CD14-positive monocyte (primary cell): Measurements from ENCODE around the gene LRRC8C. TPM values are rescaled to one million over a fixed set of nuclear protein-coding genes. Genes with fewer than 3 reads are reported as not detected.

ENCODE experiments used
- DNase-seq, 3 donors: peaks; one replicate each; pipeline ENCODE4 v3.0.0-alpha.2; 2011 to 2022
- H2AFZ ChIP-seq: 2 replicates; pipeline ENCODE4 v1.6.0; 2012; ENCODE audit warnings: mild to moderate bottlenecking, low read depth, low read length, inconsistent platforms; ENCODE audit not compliant: insufficient read depth, poor library complexity, severe bottlenecking
- H3K27ac ChIP-seq, 2 donors: 1 replicate in 1 of 2; 2 replicates in 1 of 2; pipeline ENCODE4 v1.5.1; 2012 to 2013; ENCODE audit warnings: low read length in 2 of 2, control low read depth in 1 of 2, inconsistent platforms in 1 of 2, low read depth in 1 of 2, mild to moderate bottlenecking in 1 of 2
- H3K27me3 ChIP-seq, 2 donors: one replicate each; pipeline versions ENCODE4 v1.6.0 to v1.6.1; 2011 to 2013; ENCODE audit warnings: low read length in 2 of 2; ENCODE audit not compliant: control insufficient read depth in 2 of 2, insufficient read depth in 2 of 2
- H3K36me3 ChIP-seq, 2 donors: replicated peaks in 1 of 2; 1 replicate in 1 of 2; 2 replicates in 1 of 2; pipeline versions ENCODE4 v1.5.1 to v1.6.1; 2012 to 2013; ENCODE audit warnings: low read length in 2 of 2, control low read depth in 1 of 2, inconsistent platforms in 1 of 2, mild to moderate bottlenecking in 1 of 2; ENCODE audit not compliant: insufficient read depth in 2 of 2, control insufficient read depth in 1 of 2
- H3K4me1 ChIP-seq, 2 donors: 1 replicate in 1 of 2; 2 replicates in 1 of 2; pipeline versions ENCODE4 v1.5.1 to v1.6.1; 2012 to 2013; ENCODE audit warnings: low read length in 2 of 2, control low read depth in 1 of 2, inconsistent platforms in 1 of 2, mild to moderate bottlenecking in 1 of 2, moderate library complexity in 1 of 2; ENCODE audit not compliant: insufficient read depth in 2 of 2, control insufficient read depth in 1 of 2
- H3K4me2 ChIP-seq: replicated peaks from 2 replicates; pipeline ENCODE3; 2012; ENCODE audit warnings: low read length, moderate library complexity, mild to moderate bottlenecking; ENCODE audit not compliant: poor library complexity, severe bottlenecking; ENCODE audit errors: extremely low read depth
- H3K4me3 ChIP-seq, 3 experiments: fragments of 200-600 bp in 1 of 3; sonication (generic) in 1 of 3; replicated peaks in 1 of 3; 1 replicate in 2 of 3; 2 replicates in 1 of 3; pipeline ENCODE4 v1.5.1; 2011 to 2013; ENCODE audit warnings: low read length in 3 of 3, mild to moderate bottlenecking in 3 of 3, control low read depth in 2 of 3, low read depth in 2 of 3, inconsistent platforms in 1 of 3, moderate library complexity in 1 of 3
- H3K79me2 ChIP-seq: 2 replicates; pipeline ENCODE4 v1.6.0; 2012; ENCODE audit warnings: mild to moderate bottlenecking, control low read depth, inconsistent platforms, low read length, moderate library complexity; ENCODE audit not compliant: insufficient read depth
- H3K9ac ChIP-seq: 2 replicates; pipeline ENCODE4 v1.6.0; 2017; ENCODE audit warnings: low read length, mild to moderate bottlenecking; ENCODE audit not compliant: insufficient read depth, poor library complexity, severe bottlenecking
- H3K9me3 ChIP-seq, 2 donors: replicated peaks in 1 of 2; 1 replicate in 1 of 2; 2 replicates in 1 of 2; pipeline versions ENCODE4 v1.5.1 to v1.6.1; 2012 to 2013; ENCODE audit warnings: low read length in 2 of 2, control low read depth in 1 of 2; ENCODE audit not compliant: control insufficient read depth in 1 of 2, insufficient read depth in 1 of 2
- H4K20me1 ChIP-seq: 2 replicates; pipeline ENCODE4 v1.6.0; 2012; ENCODE audit warnings: mild to moderate bottlenecking, low read length, control low read depth, moderate library complexity; ENCODE audit not compliant: insufficient read depth
- H3K27ac Mint-ChIP-seq, 7 donors: one replicate each; pipeline ENCODE4 v1.8.0; 2020; ENCODE audit warnings: mild to moderate bottlenecking in 7 of 7, mixed read lengths in 7 of 7, moderate library complexity in 6 of 7, inconsistent platforms in 2 of 7
- H3K27me3 Mint-ChIP-seq, 3 donors: one replicate each; pipeline ENCODE4 v1.8.0; 2021 to 2022; ENCODE audit warnings: low read depth in 3 of 3, mild to moderate bottlenecking in 3 of 3, mixed read lengths in 3 of 3, moderate library complexity in 3 of 3, inconsistent platforms in 1 of 3
- H3K36me3 Mint-ChIP-seq, 2 donors: one replicate each; pipeline ENCODE4 v1.8.0; 2020; ENCODE audit warnings: mixed read lengths in 2 of 2, inconsistent platforms in 1 of 2, mild to moderate bottlenecking in 1 of 2
- H3K4me1 Mint-ChIP-seq: one replicate; pipeline ENCODE4 v1.8.0; 2020; ENCODE audit warnings: mild to moderate bottlenecking, mixed read lengths
- H3K4me3 Mint-ChIP-seq, 2 donors: one replicate each; pipeline ENCODE4 v1.8.0; 2020; ENCODE audit warnings: mild to moderate bottlenecking in 2 of 2, mixed read lengths in 2 of 2, moderate library complexity in 1 of 2
- H3K9me3 Mint-ChIP-seq, 7 donors: one replicate each; pipeline ENCODE4 v1.8.0; 2020 to 2022; ENCODE audit warnings: mixed read lengths in 7 of 7, mild to moderate bottlenecking in 6 of 7, moderate library complexity in 6 of 7, inconsistent platforms in 2 of 7
- WGBS: methylation state at CpG from one replicate; pipeline ENCODE4 v1.1.5; 2013; ENCODE audit warnings: missing lambda C conversion rate; ENCODE audit not compliant: insufficient coverage; 5-methylcytosine and 5-hydroxymethylcytosine counted together
- intact Hi-C, 2 donors: fragments of 100-400 bp; cut with micrococcal nuclease; formaldehyde crosslinking; loops; one replicate each; pipeline versions ENCODE4 v1.15.0 to v1.15.1; 2023
- polyA plus RNA-seq, 3 donors: library from polyadenylated mRNA; depleted of rRNA in 1 of 3; unstranded in 2 of 3; stranded (reverse) in 1 of 3; fragments of 300-500 nt in 2 of 3; fragments of >200 nt in 1 of 3; fragmentation: Illumina TruSeq in 2 of 3; gene quantifications; 1 replicate in 2 of 3; 2 replicates in 1 of 3; pipeline ENCODE4 v1.2.3, GENCODE V29; 2012 to 2021
- TF ChIP-seq, protein P1 (sequence below): fragments of 200-600 bp; IDR thresholded peaks from one replicate; pipeline ENCODE4 v1.8.0; 2022; ENCODE audit warnings: antibody characterized with exemption, mild to moderate bottlenecking

LRRC8C gene
- polyA plus RNA-seq, 3 donors, result 13.0 to 18.6 (median 16.3) TPM

DNA sequence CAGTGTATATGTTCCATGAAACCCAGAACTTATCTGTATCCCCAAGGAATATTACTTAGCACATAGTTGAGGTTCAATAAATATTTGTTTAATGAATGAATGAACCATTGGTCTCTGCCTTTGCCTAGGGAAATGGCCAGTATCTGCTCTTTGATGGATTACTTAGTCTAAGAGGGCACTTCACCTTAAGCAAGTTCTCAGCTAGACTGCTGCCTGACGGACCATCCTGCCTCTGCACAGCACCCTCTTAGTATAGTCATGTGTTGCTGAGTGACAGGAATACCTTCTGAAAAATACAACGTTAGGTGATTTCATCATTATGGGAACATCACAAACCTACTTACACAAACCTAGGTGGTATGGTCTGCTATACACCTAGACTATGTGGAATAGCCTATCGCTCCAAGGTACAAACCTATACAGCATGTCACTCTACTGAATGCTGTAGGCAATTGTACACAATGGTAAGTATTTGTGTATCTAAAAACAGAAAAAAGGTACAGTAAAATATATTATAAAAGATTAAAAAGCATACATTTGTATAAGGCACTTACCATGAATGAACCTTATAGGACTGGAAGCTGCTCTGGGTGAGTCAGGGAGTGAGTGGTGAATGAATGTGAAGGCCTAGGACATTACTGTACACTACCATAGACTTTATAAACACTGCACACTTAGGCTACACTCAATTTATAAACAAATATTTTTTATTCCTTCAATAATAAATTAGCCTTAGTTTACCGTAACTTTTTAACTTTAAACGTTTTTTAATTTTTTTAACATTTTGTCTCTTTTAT is 104.2 kb downstream of the LRRC8C start:
- no peaks in the 10 kb centered on the region for H4K20me1 ChIP-seq
- no peaks in the 10 kb centered on the region for H3K27me3 Mint-ChIP-seq
- TF ChIP-seq, protein P1, sequence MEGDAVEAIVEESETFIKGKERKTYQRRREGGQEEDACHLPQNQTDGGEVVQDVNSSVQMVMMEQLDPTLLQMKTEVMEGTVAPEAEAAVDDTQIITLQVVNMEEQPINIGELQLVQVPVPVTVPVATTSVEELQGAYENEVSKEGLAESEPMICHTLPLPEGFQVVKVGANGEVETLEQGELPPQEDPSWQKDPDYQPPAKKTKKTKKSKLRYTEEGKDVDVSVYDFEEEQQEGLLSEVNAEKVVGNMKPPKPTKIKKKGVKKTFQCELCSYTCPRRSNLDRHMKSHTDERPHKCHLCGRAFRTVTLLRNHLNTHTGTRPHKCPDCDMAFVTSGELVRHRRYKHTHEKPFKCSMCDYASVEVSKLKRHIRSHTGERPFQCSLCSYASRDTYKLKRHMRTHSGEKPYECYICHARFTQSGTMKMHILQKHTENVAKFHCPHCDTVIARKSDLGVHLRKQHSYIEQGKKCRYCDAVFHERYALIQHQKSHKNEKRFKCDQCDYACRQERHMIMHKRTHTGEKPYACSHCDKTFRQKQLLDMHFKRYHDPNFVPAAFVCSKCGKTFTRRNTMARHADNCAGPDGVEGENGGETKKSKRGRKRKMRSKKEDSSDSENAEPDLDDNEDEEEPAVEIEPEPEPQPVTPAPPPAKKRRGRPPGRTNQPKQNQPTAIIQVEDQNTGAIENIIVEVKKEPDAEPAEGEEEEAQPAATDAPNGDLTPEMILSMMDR, result no peak
- DNase-seq, result no peak
- H3K79me2 ChIP-seq, result no peaks in the 10 kb centered on the region
- intact Hi-C loops, result no loop called here
- H3K27me3 ChIP-seq, result no peaks in the 10 kb centered on the region
- H3K4me3 Mint-ChIP-seq, result no peak overlapping the region
- no peak overlapping the region for H3K4me2 ChIP-seq
- H3K36me3 ChIP-seq, result no peaks in the 10 kb centered on the region
- no CpG with 5 or more reads among the region's 5 CpGs for WGBS
- H2AFZ ChIP-seq, result no peak overlapping the region
- H3K4me1 ChIP-seq, result peaks cover 0 to 5% of the 10 kb centered on the region in 2 donors
- H3K9me3 Mint-ChIP-seq, result peaks cover 0 to 2% (median 0%) of the 10 kb centered on the region in 7 donors
- H3K9ac ChIP-seq, result no peak overlapping the region
- peaks cover 22% of the 10 kb centered on the region for H3K4me1 Mint-ChIP-seq
- no peaks in the 10 kb centered on the region for H3K9me3 ChIP-seq
- H3K27ac Mint-ChIP-seq, result no peak overlapping the region
- no peak overlapping the region for H3K4me3 ChIP-seq
- peaks cover 7 to 9% of the 10 kb centered on the region in 2 donors for H3K36me3 Mint-ChIP-seq
- H3K27ac ChIP-seq, result no peak overlapping the region

DNA sequence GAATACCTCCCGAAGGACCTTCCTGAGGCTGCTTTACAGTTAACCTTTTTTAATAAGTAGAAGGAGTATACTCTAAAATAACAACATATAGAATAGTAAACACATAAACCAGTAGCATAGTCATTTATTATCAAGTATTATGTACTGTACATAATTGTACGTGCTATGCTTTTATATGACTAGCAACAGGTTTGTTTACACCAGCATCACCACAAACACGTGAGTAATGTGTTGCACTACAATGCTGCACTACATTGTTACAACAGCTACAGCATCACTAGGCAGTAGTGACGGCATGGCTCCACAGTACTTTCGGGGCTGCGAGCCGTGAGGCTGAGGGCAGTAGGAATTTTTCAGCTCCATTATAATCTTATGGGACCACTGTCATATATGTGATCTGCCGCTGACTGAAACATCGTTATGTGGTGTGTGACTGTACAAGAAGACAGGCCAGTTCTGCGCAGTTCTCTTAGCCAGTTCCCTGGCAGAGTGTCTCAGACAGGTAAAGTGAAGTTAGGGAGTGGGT is 105.1 kb downstream of the LRRC8C start:
- Mint-ChIP-seq H3K9me3 (peaks cover 0 to 2% (median 0%) of the 10 kb centered on the region in 7 donors), H3K27ac (no peak overlapping the region), H3K27me3 (peaks cover 0 to 2% (median 0%) of the 10 kb centered on the region in 3 donors), H3K4me3 (no peak overlapping the region), H3K4me1 (peaks cover 16% of the 10 kb centered on the region), H3K36me3 (peaks cover 3 to 7% of the 10 kb centered on the region in 2 donors)
- WGBS, result 100% methylated on average over 2 of the region's 10 CpGs
- Histone ChIP-seq H4K20me1 (no peaks in the 10 kb centered on the region), H3K9ac (no peak overlapping the region), H3K9me3 (no peaks in the 10 kb centered on the region), H3K4me3 (no peak overlapping the region), H3K4me2 (no peak overlapping the region), H3K79me2 (no peaks in the 10 kb centered on the region), H3K4me1 (no peaks in the 10 kb centered on the region), H3K27ac (no peak overlapping the region), H3K36me3 (no peaks in the 10 kb centered on the region), H3K27me3 (no peaks in the 10 kb centered on the region), H2AFZ (no peak overlapping the region)
- intact Hi-C loops, result no loop called here
- TF ChIP-seq, protein P1, result no peak
- DNase-seq, result no peak
